ENCODE data around the gene CFAP45.
"Not testable (repeated sequence)": the region's sequence is repeated elsewhere in the genome, so short reads cannot be mapped to it uniquely, and the experiment has no call there.

The CFAP45 gene

GRCh38 chr1:159922511-159923202, 22.7 kb upstream of the CFAP45 start:
- peak; percentile 83 for DNase-seq

GRCh38 chr1:159921700-159922504, 21.9 kb upstream of the CFAP45 start:
- DNase-seq = no peak

GRCh38 chr1:159921251-159921650, 21.3 kb upstream of the CFAP45 start:
- no peak for DNase-seq

- DNase-seq = no peak
These were observed 20.7 kb upstream of the CFAP45 start for GRCh38 chr1:159920651-159921050.

GRCh38 chr1:159920202-159920601, 20.2 kb upstream of the CFAP45 start:
- DNase-seq = no peak

GRCh38 chr1:159919236-159919865, 19.4 kb upstream of the CFAP45 start:
- no peak for DNase-seq

- no peak for DNase-seq
These were observed 18.6 kb upstream of the CFAP45 start for GRCh38 chr1:159918352-159919200.

- peak; percentile 75 for DNase-seq
These were observed 17.8 kb upstream of the CFAP45 start for GRCh38 chr1:159917533-159918351.

- DNase-seq = peak; percentile 20
These were observed 16.5 kb upstream of the CFAP45 start for GRCh38 chr1:159916242-159917051.

- peak; percentile 17 for DNase-seq
These were observed 15.7 kb upstream of the CFAP45 start for GRCh38 chr1:159915571-159916241.

- DNase-seq = peak; percentile 5
These were observed 14.5 kb upstream of the CFAP45 start for GRCh38 chr1:159914252-159915018.

- DNase-seq = peak; percentile 17
These were observed 13.7 kb upstream of the CFAP45 start for GRCh38 chr1:159913451-159914192.

GRCh38 chr1:159911326-159912070, 11.5 kb upstream of the CFAP45 start:
- peak; percentile 5 for DNase-seq

- peak; percentile 11 for DNase-seq
These were observed 8.3 kb upstream of the CFAP45 start for GRCh38 chr1:159908031-159908940.

GRCh38 chr1:159906960-159907359, 7.0 kb upstream of the CFAP45 start:
- no peak for DNase-seq

- DNase-seq = not testable (repeated sequence)
These were observed 4.1 kb upstream of the CFAP45 start for GRCh38 chr1:159904036-159904435.

- DNase-seq = no peak
These were observed 2.6 kb upstream of the CFAP45 start for GRCh38 chr1:159902541-159902940.
